Common myeloid progenitor, CD34-positive (primary cell): ENCODE measurements around the gene EGFR.

ENCODE experiments used
- CTCF ChIA-PET: fragments of 350-600 bp; sonication (Branson Sonifier 250); formaldehyde crosslinking; loops from one replicate; lab custom pipeline; 2021; ENCODE audit warnings: antibody characterized with exemption; lab: Charles Lee
- POLR2A ChIA-PET: fragments of 350-600 bp; sonication (Branson Sonifier 250); formaldehyde crosslinking; loops from one replicate; lab custom pipeline; 2021; ENCODE audit warnings: antibody characterized with exemption; lab: Charles Lee
- DNase-seq, 3 donors: peaks; one replicate each; pipeline versions ENCODE4 v3.0.0 to v3.0.0-alpha.2; 2013
- H3K27ac ChIP-seq, 2 experiments: 1 replicate in 1 of 2; 2 replicates in 1 of 2; pipeline ENCODE4 v1.7.0; 2013; ENCODE audit warnings: inconsistent platforms in 2 of 2, low read length in 2 of 2, mild to moderate bottlenecking in 2 of 2, low read depth in 1 of 2, moderate library complexity in 1 of 2; ENCODE audit not compliant: severe bottlenecking in 2 of 2, insufficient read depth in 1 of 2, poor library complexity in 1 of 2
- H3K27me3 ChIP-seq, 5 experiments: replicated peaks in 2 of 5; 1 replicate in 3 of 5; 2 replicates in 2 of 5; pipeline versions ENCODE4 v1.6.1 to v1.7.0; 2013; ENCODE audit warnings: low read length in 4 of 5, mild to moderate bottlenecking in 2 of 5, moderate library complexity in 2 of 5, inconsistent platforms in 1 of 5; ENCODE audit not compliant: insufficient read depth in 5 of 5, control insufficient read depth in 4 of 5
- H3K36me3 ChIP-seq, 4 experiments: 1 replicate in 2 of 4; 2 replicates in 2 of 4; pipeline versions ENCODE4 v1.6.1 to v1.7.0; 2013; ENCODE audit warnings: low read length in 3 of 4, control low read depth in 1 of 4, mild to moderate bottlenecking in 1 of 4; ENCODE audit not compliant: control insufficient read depth in 4 of 4, insufficient read depth in 4 of 4
- H3K4me1 ChIP-seq, 4 experiments: 1 replicate in 3 of 4; 2 replicates in 1 of 4; pipeline versions ENCODE4 v1.6.1 to v1.7.1; 2013; ENCODE audit warnings: low read length in 3 of 4, mild to moderate bottlenecking in 3 of 4, control low read depth in 1 of 4, inconsistent platforms in 1 of 4, moderate library complexity in 1 of 4; ENCODE audit not compliant: control insufficient read depth in 4 of 4, insufficient read depth in 4 of 4; ENCODE audit errors: control extremely low read depth in 1 of 4
- H3K4me3 ChIP-seq, 7 experiments: 1 replicate in 4 of 7; 2 replicates in 3 of 7; pipeline versions ENCODE4 v1.5.1 to v1.7.0; 2013; ENCODE audit warnings: mild to moderate bottlenecking in 7 of 7, low read length in 6 of 7, moderate library complexity in 6 of 7, inconsistent platforms in 2 of 7, low read depth in 2 of 7, control low read depth in 1 of 7; ENCODE audit not compliant: insufficient read depth in 4 of 7, control insufficient read depth in 1 of 7; ENCODE audit errors: extremely low read depth in 1 of 7
- H3K9me3 ChIP-seq, 5 experiments: 1 replicate in 4 of 5; 2 replicates in 1 of 5; pipeline versions ENCODE4 v1.6.1 to v1.7.1; 2013; ENCODE audit warnings: low read length in 4 of 5, mild to moderate bottlenecking in 2 of 5, inconsistent platforms in 1 of 5, low read depth in 1 of 5, moderate library complexity in 1 of 5; ENCODE audit not compliant: control insufficient read depth in 4 of 5, insufficient read depth in 2 of 5; ENCODE audit errors: control extremely low read depth in 1 of 5
- WGBS: methylation state at CpG from one replicate; pipeline ENCODE4 v1.1.5; 2013; ENCODE audit not compliant: insufficient coverage; 5-methylcytosine and 5-hydroxymethylcytosine counted together

The EGFR gene

GRCh38 chr7:55156919-55157763 is 138.3 kb downstream of the EGFR start:
- no peaks in the 10 kb centered on the region for H3K4me1 ChIP-seq
- POLR2A ChIA-PET: interaction anchor here (0.6 kb wide), 1 partner anchor 599 kb away, joined by 3 read pairs; no protein-coding TSS in a partner anchor
- H3K27ac ChIP-seq: no peak overlapping the region
- H3K27me3 ChIP-seq: peaks cover 0 to 24% (median 4%) of the 10 kb centered on the region in 5 experiments
- CTCF ChIA-PET: no interaction called here
- H3K9me3 ChIP-seq: no peaks in the 10 kb centered on the region
- WGBS: 68% methylated on average over 14 of the region's 30 CpGs
- DNase-seq: no peak
- no peak overlapping the region for H3K4me3 ChIP-seq
- no peaks in the 10 kb centered on the region for H3K36me3 ChIP-seq

GRCh38 chr7:55157764-55158105 is 138.9 kb downstream of the EGFR start:
- POLR2A ChIA-PET: no interaction called here
- DNase-seq: no peak
- Histone ChIP-seq H3K27me3 (peaks cover 0 to 27% (median 4%) of the 10 kb centered on the region in 5 experiments), H3K4me3 (no peak overlapping the region), H3K27ac (no peak overlapping the region), H3K9me3 (no peaks in the 10 kb centered on the region), H3K4me1 (no peaks in the 10 kb centered on the region), H3K36me3 (no peaks in the 10 kb centered on the region)
- CTCF ChIA-PET: no interaction called here
- 86% methylated on average over 7 of the region's 8 CpGs for WGBS

- H3K9me3 ChIP-seq: no peaks in the 10 kb centered on the region
- no peak overlapping the region for H3K27ac ChIP-seq
- H3K4me1 ChIP-seq: no peaks in the 10 kb centered on the region
- CTCF ChIA-PET: no interaction called here
- no peaks in the 10 kb centered on the region for H3K36me3 ChIP-seq
- 86% methylated on average over 9 of the region's 10 CpGs for WGBS
- DNase-seq: no peak
- H3K4me3 ChIP-seq: no peak overlapping the region
- POLR2A ChIA-PET: interaction anchor here (0.8 kb wide), 1 partner anchor 481 kb away, joined by 3 read pairs; no protein-coding TSS in a partner anchor
- H3K27me3 ChIP-seq: peaks cover 0 to 28% (median 4%) of the 10 kb centered on the region in 5 experiments
Measured at GRCh38 chr7:55158541-55159382, 139.9 kb downstream of the EGFR start.

GRCh38 chr7:55160539-55160938 is 141.7 kb downstream of the EGFR start:
- DNase-seq: no peak
- WGBS: 91% methylated on average over 2 of the region's 4 CpGs
- no peak overlapping the region for H3K27ac ChIP-seq

GRCh38 chr7:55161154-55161687 is 142.4 kb downstream of the EGFR start:
- Histone ChIP-seq H3K27ac (no peak overlapping the region), H3K36me3 (no peaks in the 10 kb centered on the region), H3K4me1 (no peaks in the 10 kb centered on the region), H3K27me3 (peaks cover 0 to 27% (median 4%) of the 10 kb centered on the region in 5 experiments), H3K4me3 (no peak overlapping the region), H3K9me3 (no peaks in the 10 kb centered on the region)
- CTCF ChIA-PET: no interaction called here
- DNase-seq: no peak
- WGBS: 98% methylated on average over 12 of the region's 16 CpGs
- POLR2A ChIA-PET: no interaction called here

More at GRCh38 chr7:55160539-55160938, 141.7 kb downstream of the EGFR start:
- POLR2A ChIA-PET: no interaction called here
- Histone ChIP-seq H3K9me3 (no peaks in the 10 kb centered on the region), H3K4me1 (no peaks in the 10 kb centered on the region), H3K27me3 (peaks cover 0 to 28% (median 4%) of the 10 kb centered on the region in 5 experiments), H3K36me3 (no peaks in the 10 kb centered on the region), H3K4me3 (no peak overlapping the region)
- CTCF ChIA-PET: no interaction called here

- Histone ChIP-seq H3K9me3 (no peaks in the 10 kb centered on the region), H3K4me3 (no peak overlapping the region), H3K4me1 (no peaks in the 10 kb centered on the region), H3K36me3 (no peaks in the 10 kb centered on the region), H3K27me3 (peaks cover 0 to 20% (median 4%) of the 10 kb centered on the region in 5 experiments), H3K27ac (no peak overlapping the region)
- ChIA-PET CTCF (no interaction called here), POLR2A (no interaction called here)
- no peak for DNase-seq
- 96% methylated on average over 3 of the region's 3 CpGs for WGBS
Measured at GRCh38 chr7:55162476-55162875, 143.7 kb downstream of the EGFR start.
